Mucosa of stomach (tissue), 1 donor: ENCODE results near the gene MDK.
"Not testable (repeated sequence)": the region's sequence is repeated elsewhere in the genome, so short reads cannot be mapped to it uniquely, and the experiment has no call there.

ENCODE experiments used
- H3K27me3 ChIP-seq: one replicate; pipeline ENCODE4 v1.7.0; 2013; ENCODE audit warnings: mild to moderate bottlenecking, low read length; ENCODE audit not compliant: control insufficient read depth, insufficient read depth
- H3K36me3 ChIP-seq: one replicate; pipeline ENCODE4 v1.7.0; 2013; ENCODE audit warnings: low read length; ENCODE audit not compliant: control insufficient read depth, insufficient read depth
- H3K4me1 ChIP-seq: one replicate; pipeline ENCODE4 v1.7.0; 2013; ENCODE audit warnings: mild to moderate bottlenecking, low read length; ENCODE audit not compliant: control insufficient read depth, insufficient read depth
- H3K4me3 ChIP-seq: one replicate; pipeline ENCODE4 v1.7.0; 2013; ENCODE audit warnings: low read length
- H3K9ac ChIP-seq: one replicate; pipeline ENCODE4 v1.7.0; 2013; ENCODE audit warnings: mild to moderate bottlenecking, low read length, moderate library complexity
- H3K9me3 ChIP-seq: one replicate; pipeline ENCODE4 v1.7.0; 2013; ENCODE audit warnings: mild to moderate bottlenecking, low read length, moderate library complexity; ENCODE audit not compliant: control insufficient read depth
- donor health status: Pancreatic carcinoma.

MDK gene

GRCh38 chr11:46373787-46374740 is 7.4 kb upstream of the MDK start:
- Histone ChIP-seq H3K9ac (no peak overlapping the region), H3K36me3 (no peaks in the 10 kb centered on the region), H3K4me3 (no peak overlapping the region), H3K9me3 (no peaks in the 10 kb centered on the region), H3K27me3 (no peaks in the 10 kb centered on the region), H3K4me1 (no peaks in the 10 kb centered on the region)

- Histone ChIP-seq H3K9ac (no peak overlapping the region), H3K9me3 (no peaks in the 10 kb centered on the region), H3K27me3 (no peaks in the 10 kb centered on the region), H3K4me1 (no peaks in the 10 kb centered on the region), H3K4me3 (no peak overlapping the region), H3K36me3 (no peaks in the 10 kb centered on the region)
Measured at GRCh38 chr11:46374815-46375214, 6.7 kb upstream of the MDK start.

GRCh38 chr11:46375392-46376101 is 5.9 kb upstream of the MDK start:
- Histone ChIP-seq H3K4me3 (no peak overlapping the region), H3K9me3 (no peaks in the 10 kb centered on the region), H3K27me3 (no peaks in the 10 kb centered on the region), H3K36me3 (no peaks in the 10 kb centered on the region), H3K4me1 (no peaks in the 10 kb centered on the region), H3K9ac (no peak overlapping the region)

GRCh38 chr11:46376258-46377050 is 5.0 kb upstream of the MDK start:
- no peaks in the 10 kb centered on the region for H3K36me3 ChIP-seq
- H3K9me3 ChIP-seq = no peaks in the 10 kb centered on the region
- no peaks in the 10 kb centered on the region for H3K4me1 ChIP-seq
- no peak overlapping the region for H3K4me3 ChIP-seq
- no peak overlapping the region for H3K9ac ChIP-seq
- no peaks in the 10 kb centered on the region for H3K27me3 ChIP-seq

GRCh38 chr11:46377290-46377689 is 4.2 kb upstream of the MDK start:
- Histone ChIP-seq H3K4me1 (peaks cover 6% of the 10 kb centered on the region), H3K4me3 (no peak overlapping the region), H3K9ac (no peak overlapping the region), H3K9me3 (no peaks in the 10 kb centered on the region), H3K27me3 (peaks cover 7% of the 10 kb centered on the region), H3K36me3 (no peaks in the 10 kb centered on the region)

- Histone ChIP-seq H3K27me3 (peaks cover 12% of the 10 kb centered on the region), H3K36me3 (no peaks in the 10 kb centered on the region), H3K9ac (no peak overlapping the region), H3K4me1 (peaks cover 11% of the 10 kb centered on the region), H3K9me3 (no peaks in the 10 kb centered on the region), H3K4me3 (no peak overlapping the region)
Measured at GRCh38 chr11:46377831-46378230, 3.6 kb upstream of the MDK start.

GRCh38 chr11:46378296-46378695 is 3.2 kb upstream of the MDK start:
- no peak overlapping the region for H3K9ac ChIP-seq
- H3K9me3 ChIP-seq = no peaks in the 10 kb centered on the region
- H3K36me3 ChIP-seq = no peaks in the 10 kb centered on the region
- peaks cover 16% of the 10 kb centered on the region for H3K27me3 ChIP-seq
- H3K4me3 ChIP-seq = no peak overlapping the region
- peaks cover 16% of the 10 kb centered on the region for H3K4me1 ChIP-seq

- Histone ChIP-seq H3K27me3 (peaks cover 16% of the 10 kb centered on the region), H3K4me1 (peaks cover 22% of the 10 kb centered on the region), H3K9ac (no peak overlapping the region), H3K4me3 (no peak overlapping the region), H3K9me3 (no peaks in the 10 kb centered on the region), H3K36me3 (no peaks in the 10 kb centered on the region)
Measured at GRCh38 chr11:46378811-46379481, 2.5 kb upstream of the MDK start.

- not testable (repeated sequence) for H3K4me3 ChIP-seq, H3K36me3 ChIP-seq, H3K9ac ChIP-seq, H3K9me3 ChIP-seq
- Histone ChIP-seq H3K4me1 (peaks cover 27% of the 10 kb centered on the region), H3K27me3 (peaks cover 16% of the 10 kb centered on the region)
Measured at GRCh38 chr11:46379482-46380293, 1.8 kb upstream of the MDK start.

GRCh38 chr11:46380340-46381047 is 975 bp upstream of the MDK start:
- Histone ChIP-seq H3K36me3 (no peaks in the 10 kb centered on the region), H3K4me1 (peaks cover 35% of the 10 kb centered on the region), H3K4me3 (peak overlapping the region; percentile 63), H3K9me3 (no peaks in the 10 kb centered on the region), H3K27me3 (peaks cover 16% of the 10 kb centered on the region), H3K9ac (peak overlapping the region; percentile 91)
